ENCODE results near the gene PPIC.

GRCh38 chr5:122982376-122982775 lies 54.1 kb downstream of the PPIC start:
- no peak for TF ChIP-seq CTCF (IDR thresholded peaks at IDR 0.05)
- TF ChIP-seq EZH2 (IDR thresholded peaks at IDR 0.05; ENCODE audit: borderline replicate concordance, insufficient read depth, low read depth, low read length, poor library complexity, severe bottlenecking), result no peak
